Right lung (tissue), 5 donors: Measurements from ENCODE around the gene HOATZ. TPM values are rescaled to one million over a fixed set of nuclear protein-coding genes. Genes with fewer than 3 reads are reported as not detected.

ENCODE experiments used
- DNase-seq, 2 donors: peaks; one replicate each; pipeline ENCODE4 v3.0.0-alpha.2; 2013
- polyA plus RNA-seq, 5 donors: library from polyadenylated mRNA; unstranded; fragments of 120-200 nt; gene quantifications; one replicate each; pipeline versions ENCODE4 v1.2.1 to v1.2.3, GENCODE V29; 2013; ENCODE audit warnings: inconsistent platforms in 1 of 5, low replicate concordance in 1 of 5; ENCODE audit not compliant: insufficient read length in 5 of 5, insufficient read depth in 1 of 5

HOATZ gene
- polyA plus RNA-seq, 5 donors = 2.9 to 14.6 (median 11.4) TPM

- no peak for DNase-seq
Measured at GRCh38 chr11:111520560-111520959, 6.0 kb downstream of the HOATZ start.

- no peak for DNase-seq
Measured at GRCh38 chr11:111521135-111521534, 6.6 kb downstream of the HOATZ start.

GRCh38 chr11:111522426-111522825, 7.8 kb downstream of the HOATZ start:
- no peak for DNase-seq

- no peak for DNase-seq
Measured at GRCh38 chr11:111523343-111523742, 8.8 kb downstream of the HOATZ start.

GRCh38 chr11:111524056-111524455, 9.5 kb downstream of the HOATZ start:
- DNase-seq = no peak

GRCh38 chr11:111525456-111525855, 10.9 kb downstream of the HOATZ start:
- DNase-seq = no peak

- DNase-seq = no peak
Measured at GRCh38 chr11:111526501-111526900, 11.9 kb downstream of the HOATZ start.

- DNase-seq = no peak
Measured at GRCh38 chr11:111527279-111527678, 12.7 kb downstream of the HOATZ start.

- DNase-seq = no peak
Measured at GRCh38 chr11:111528557-111528956, 14.0 kb downstream of the HOATZ start.

GRCh38 chr11:111530091-111530490, 15.5 kb downstream of the HOATZ start:
- no peak for DNase-seq

GRCh38 chr11:111531136-111531535, 16.6 kb downstream of the HOATZ start:
- DNase-seq = no peak

- no peak for DNase-seq
Measured at GRCh38 chr11:111531687-111532364, 17.2 kb downstream of the HOATZ start.

GRCh38 chr11:111532365-111532709, 17.8 kb downstream of the HOATZ start:
- DNase-seq = no peak

GRCh38 chr11:111535281-111535680, 20.7 kb downstream of the HOATZ start:
- no peak for DNase-seq

- DNase-seq = no peak
Measured at GRCh38 chr11:111537336-111537860, 22.8 kb downstream of the HOATZ start.

- DNase-seq = no peak
Measured at GRCh38 chr11:111538407-111539114, 24.0 kb downstream of the HOATZ start.

GRCh38 chr11:111539426-111540113, 25.0 kb downstream of the HOATZ start:
- DNase-seq = no peak

- peak; percentile 60 to 63 for DNase-seq
Measured at GRCh38 chr11:111540114-111540936, 25.7 kb downstream of the HOATZ start, which contains the start of gene LAYN. Gene LAYN (plus strand): TSS chr11:111540720. CDS start chr11:111540844, 124 bp downstream.

GRCh38 chr11:111540937-111541253, 26.3 kb downstream of the HOATZ start:
- peak; percentile 31 to 32 for DNase-seq

- peak; percentile 25 to 36 for DNase-seq
Measured at GRCh38 chr11:111541254-111542061, 26.9 kb downstream of the HOATZ start.
